Glutamatergic neuron (in vitro differentiated cells): Measurements from ENCODE around the gene SPINT2. TPM values are rescaled to one million over a fixed set of nuclear protein-coding genes. Genes with fewer than 3 reads are reported as not detected.
"Not testable (repeated sequence)": the region's sequence is repeated elsewhere in the genome, so short reads cannot be mapped to it uniquely, and the experiment has no call there.

Experiments used
- DNase-seq: peaks from one replicate; pipeline ENCODE4 v3.0.0; 2022
- H3K27ac Mint-ChIP-seq: one replicate; pipeline ENCODE4 v1.8.0; 2020; ENCODE audit warnings: mild to moderate bottlenecking, mixed read lengths, inconsistent platforms; ENCODE audit not compliant: unreplicated experiment
- H3K27me3 Mint-ChIP-seq: one replicate; pipeline ENCODE4 v1.8.0; 2020; ENCODE audit warnings: mild to moderate bottlenecking, moderate library complexity, mixed read lengths, inconsistent platforms; ENCODE audit not compliant: unreplicated experiment
- H3K36me3 Mint-ChIP-seq: one replicate; pipeline ENCODE4 v1.8.0; 2020; ENCODE audit warnings: mild to moderate bottlenecking, mixed read lengths, inconsistent platforms; ENCODE audit not compliant: unreplicated experiment
- H3K4me1 Mint-ChIP-seq: one replicate; pipeline ENCODE4 v1.8.0; 2020; ENCODE audit warnings: mild to moderate bottlenecking, low read depth, mixed read lengths, inconsistent platforms; ENCODE audit not compliant: unreplicated experiment
- H3K4me3 Mint-ChIP-seq: one replicate; pipeline ENCODE4 v1.8.0; 2020; ENCODE audit warnings: mild to moderate bottlenecking, mixed read lengths, inconsistent platforms; ENCODE audit not compliant: unreplicated experiment
- H3K9me3 Mint-ChIP-seq: one replicate; pipeline ENCODE4 v1.8.0; 2020; ENCODE audit warnings: mild to moderate bottlenecking, moderate library complexity, mixed read lengths, inconsistent platforms; ENCODE audit not compliant: unreplicated experiment
- total RNA-seq: library from RNA; stranded (reverse); fragmentation: NEBNext Ultra II Directional; extraction: Animal tissue kit (Norgen Biotek cat#: 25700); gene quantifications from one replicate; pipeline ENCODE4 v1.2.1, GENCODE V29; 2021; ENCODE audit not compliant: unreplicated experiment
- TF ChIP-seq, protein P1 (sequence below): fragments of 200-600 bp; sonication (generic); IDR thresholded peaks from one replicate; pipeline ENCODE4 v1.5.0; 2021; ENCODE audit not compliant: partially characterized antibody, unreplicated experiment

Gene SPINT2
- total RNA-seq, 1 donor from 2014 or later: 78.9 TPM

DNA sequence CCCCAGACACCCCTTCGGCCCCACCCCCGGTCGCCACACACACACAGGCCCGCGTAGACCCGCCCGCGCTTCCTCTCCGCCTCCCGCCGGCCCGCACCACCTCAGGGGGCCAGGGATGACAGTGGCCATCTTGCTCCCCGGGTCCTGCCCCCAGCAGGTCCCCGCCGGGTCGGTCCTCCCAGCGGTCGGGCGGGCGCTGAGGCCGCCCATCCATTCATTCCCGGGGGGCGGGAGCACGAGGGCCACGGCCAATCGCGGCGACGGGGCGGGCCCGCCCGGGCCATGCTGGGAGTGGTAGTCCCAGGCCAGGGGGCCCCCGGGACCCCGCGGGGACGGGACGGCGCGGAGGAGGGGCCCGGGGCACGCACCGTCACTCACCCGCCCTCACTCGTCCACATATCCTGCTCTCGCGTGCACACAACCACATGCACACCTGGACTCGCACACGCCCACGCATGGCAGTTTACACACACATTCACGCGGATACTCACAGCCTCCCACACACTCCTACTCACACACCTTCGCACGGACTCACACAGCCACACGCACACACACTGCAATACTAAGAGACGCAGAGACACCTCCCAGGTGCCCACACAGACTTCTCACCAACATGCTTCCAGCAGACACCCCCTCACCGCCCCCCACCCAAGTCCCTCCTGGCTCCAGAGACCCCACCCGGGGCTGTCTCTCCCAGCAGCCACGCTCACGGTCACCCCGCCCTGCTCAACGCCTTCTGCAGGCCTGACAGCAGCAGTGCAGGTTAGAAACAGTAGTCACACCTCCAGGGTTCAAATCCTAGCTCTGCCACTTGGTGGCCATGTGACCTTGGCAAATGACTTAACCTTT, 40.1 kb upstream of the SPINT2 start, which contains the start of gene DPF1:
Gene DPF1 (minus strand): TSS at position 209 of the 849 bp plus-strand sequence. CDS start 80 bp downstream, at position 129.
- peaks cover 10% of the 10 kb centered on the region for H3K9me3 Mint-ChIP-seq
- TF ChIP-seq, protein P1, sequence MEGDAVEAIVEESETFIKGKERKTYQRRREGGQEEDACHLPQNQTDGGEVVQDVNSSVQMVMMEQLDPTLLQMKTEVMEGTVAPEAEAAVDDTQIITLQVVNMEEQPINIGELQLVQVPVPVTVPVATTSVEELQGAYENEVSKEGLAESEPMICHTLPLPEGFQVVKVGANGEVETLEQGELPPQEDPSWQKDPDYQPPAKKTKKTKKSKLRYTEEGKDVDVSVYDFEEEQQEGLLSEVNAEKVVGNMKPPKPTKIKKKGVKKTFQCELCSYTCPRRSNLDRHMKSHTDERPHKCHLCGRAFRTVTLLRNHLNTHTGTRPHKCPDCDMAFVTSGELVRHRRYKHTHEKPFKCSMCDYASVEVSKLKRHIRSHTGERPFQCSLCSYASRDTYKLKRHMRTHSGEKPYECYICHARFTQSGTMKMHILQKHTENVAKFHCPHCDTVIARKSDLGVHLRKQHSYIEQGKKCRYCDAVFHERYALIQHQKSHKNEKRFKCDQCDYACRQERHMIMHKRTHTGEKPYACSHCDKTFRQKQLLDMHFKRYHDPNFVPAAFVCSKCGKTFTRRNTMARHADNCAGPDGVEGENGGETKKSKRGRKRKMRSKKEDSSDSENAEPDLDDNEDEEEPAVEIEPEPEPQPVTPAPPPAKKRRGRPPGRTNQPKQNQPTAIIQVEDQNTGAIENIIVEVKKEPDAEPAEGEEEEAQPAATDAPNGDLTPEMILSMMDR: peak; percentile 36
- H3K4me3 Mint-ChIP-seq: peak within 1 kb of the TSS; percentile 98
- H3K4me1 Mint-ChIP-seq: peaks cover 19% of the 10 kb centered on the region
- peak within 1 kb of the TSS; percentile 40 for H3K27ac Mint-ChIP-seq
- H3K27me3 Mint-ChIP-seq: peaks cover 13% of the 10 kb centered on the region
- peaks cover 8% of the 10 kb centered on the region for H3K36me3 Mint-ChIP-seq
- DNase-seq: peak; percentile 93

DNA sequence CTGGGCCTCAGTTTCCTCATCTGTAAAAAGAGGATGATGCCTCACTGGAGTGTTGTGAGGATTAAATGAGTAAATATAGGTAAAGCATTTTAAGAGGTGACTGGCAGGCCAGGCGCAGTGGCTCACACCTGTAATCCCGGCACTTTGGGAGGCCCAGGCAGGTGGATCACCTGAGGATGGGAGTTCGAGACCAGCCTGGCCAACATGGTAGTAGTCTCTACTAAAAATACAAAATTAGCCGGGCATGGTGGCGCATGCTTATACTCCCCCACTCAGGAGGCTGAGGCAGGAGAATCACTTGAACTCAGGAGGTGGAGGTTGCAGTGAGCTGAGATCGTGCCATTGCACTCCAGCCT, 39.5 kb upstream of the SPINT2 start:
- not testable (repeated sequence) for H3K27ac Mint-ChIP-seq, DNase-seq, H3K36me3 Mint-ChIP-seq
- Mint-ChIP-seq H3K4me1 (peaks cover 19% of the 10 kb centered on the region), H3K4me3 (peak overlapping the region; percentile 98), H3K27me3 (peaks cover 14% of the 10 kb centered on the region), H3K9me3 (peaks cover 11% of the 10 kb centered on the region)

DNA sequence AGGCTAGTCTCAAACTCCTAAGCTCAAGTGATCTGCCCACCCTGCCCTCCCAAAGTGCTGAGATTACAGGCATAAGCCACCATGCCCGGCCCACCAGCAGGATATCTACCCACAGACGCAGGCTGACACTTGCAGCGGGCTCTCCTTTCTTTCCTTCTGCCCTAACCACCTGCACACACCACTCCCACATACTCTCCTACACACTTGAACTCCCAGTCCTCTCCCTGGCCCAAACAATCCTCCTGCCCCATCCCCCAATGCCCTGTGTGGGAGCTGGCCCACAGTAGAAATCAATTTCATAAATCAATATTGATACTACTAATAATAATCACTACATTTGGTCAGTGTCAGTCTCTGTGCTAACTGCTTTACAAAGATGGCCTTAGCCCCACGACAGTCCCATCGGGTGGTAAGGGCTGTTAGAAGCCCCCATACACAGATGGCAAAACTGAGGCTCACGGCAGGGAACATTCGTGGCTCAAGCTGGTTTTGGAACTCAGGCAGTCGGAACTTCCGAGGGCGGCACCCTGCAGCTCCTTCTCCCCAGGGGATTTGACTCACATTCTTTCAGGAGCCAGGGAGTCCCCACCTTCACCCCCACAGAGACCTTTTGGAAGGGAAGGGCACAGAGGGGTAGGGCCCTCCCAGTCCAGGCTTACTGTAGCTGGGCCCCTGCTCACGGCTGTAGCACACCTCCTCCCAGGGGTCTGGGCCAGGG, 36.9 kb upstream of the SPINT2 start:
- peaks cover 13% of the 10 kb centered on the region for H3K9me3 Mint-ChIP-seq
- H3K27me3 Mint-ChIP-seq: peaks cover 19% of the 10 kb centered on the region
- H3K4me3 Mint-ChIP-seq: peak overlapping the region; percentile 71
- H3K27ac Mint-ChIP-seq: peak overlapping the region; percentile 8
- peaks cover 8% of the 10 kb centered on the region for H3K36me3 Mint-ChIP-seq
- no peak for DNase-seq
- TF ChIP-seq, protein P1: no peak
- peaks cover 19% of the 10 kb centered on the region for H3K4me1 Mint-ChIP-seq

DNA sequence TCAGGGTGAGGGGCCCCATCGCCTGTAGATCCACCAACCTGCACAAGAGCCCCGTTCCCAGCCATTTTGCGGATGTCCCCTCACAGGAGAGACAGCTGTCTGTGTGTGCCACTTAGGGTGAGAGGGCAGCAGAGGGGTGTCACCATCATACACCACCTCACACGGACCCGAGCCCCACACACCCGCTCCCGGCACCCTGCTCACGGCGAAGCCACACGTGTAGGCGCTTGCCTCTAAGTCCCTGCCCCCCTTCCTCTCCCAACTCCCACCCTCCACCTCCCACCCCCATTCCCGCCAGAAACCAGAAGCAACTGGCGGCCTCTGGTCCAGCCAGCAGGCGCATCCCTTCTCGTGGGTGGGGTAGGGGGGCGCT, 36.4 kb upstream of the SPINT2 start:
- peak overlapping the region; percentile 71 for H3K4me3 Mint-ChIP-seq
- DNase-seq: no peak
- TF ChIP-seq, protein P1: no peak

DNA sequence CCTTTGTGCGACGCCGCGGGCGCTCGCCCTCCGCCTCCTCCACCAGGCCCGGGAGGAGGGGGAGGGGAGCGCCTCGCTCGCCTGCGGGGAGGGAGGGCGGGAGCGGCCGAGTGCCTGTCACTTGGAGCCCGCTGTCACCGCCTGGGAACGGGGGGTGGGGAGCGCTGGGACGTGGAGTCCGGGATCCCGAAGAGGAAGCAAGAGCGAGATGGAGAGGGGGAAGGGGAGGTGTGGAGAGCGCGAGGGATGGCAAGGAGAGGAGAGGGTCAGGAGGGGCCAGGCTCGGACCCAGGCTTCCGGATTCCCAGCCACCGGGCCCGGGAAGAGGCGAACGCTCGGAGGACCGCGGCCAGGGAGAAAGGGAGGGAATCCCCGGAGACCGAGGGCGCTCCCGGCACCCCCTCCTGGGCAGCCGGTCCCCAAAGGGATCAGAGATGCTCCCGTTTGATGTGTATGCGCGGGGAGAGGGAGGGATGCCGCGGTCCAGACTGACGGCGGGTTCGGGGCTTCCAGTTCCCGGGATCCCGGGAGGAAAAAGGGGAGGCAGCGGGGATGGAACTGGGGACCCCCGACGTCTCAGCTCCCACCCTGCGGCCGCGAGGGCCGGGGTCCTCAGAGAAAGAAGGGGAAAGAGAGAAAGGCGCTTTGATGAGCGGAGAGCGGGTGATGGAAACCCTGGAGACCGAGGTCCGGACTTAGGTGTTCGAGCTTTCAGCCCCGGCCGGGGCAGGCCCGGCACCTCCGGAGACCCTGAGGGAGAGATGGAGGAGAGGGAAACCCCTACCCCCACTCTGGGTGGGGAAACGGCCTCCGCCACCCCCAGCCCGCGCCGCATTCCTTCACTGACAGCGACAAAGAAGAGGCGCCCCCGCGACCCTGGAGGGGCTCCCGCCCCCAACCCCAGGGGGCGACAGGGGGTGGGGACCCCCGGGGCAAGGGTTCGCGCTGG, 35.6 kb upstream of the SPINT2 start:
- Mint-ChIP-seq H3K27ac (no peak overlapping the region), H3K36me3 (no peaks in the 10 kb centered on the region), H3K9me3 (peaks cover 9% of the 10 kb centered on the region), H3K4me3 (peak overlapping the region; percentile 88), H3K27me3 (peaks cover 12% of the 10 kb centered on the region), H3K4me1 (peaks cover 11% of the 10 kb centered on the region)
- peak; percentile 86 for DNase-seq
- TF ChIP-seq, protein P1: no peak

More for the DNA sequence above, 36.4 kb upstream of the SPINT2 start:
- H3K9me3 Mint-ChIP-seq: peaks cover 11% of the 10 kb centered on the region
- peaks cover 7% of the 10 kb centered on the region for H3K36me3 Mint-ChIP-seq
- H3K27me3 Mint-ChIP-seq: peaks cover 17% of the 10 kb centered on the region
- H3K4me1 Mint-ChIP-seq: peaks cover 16% of the 10 kb centered on the region
- H3K27ac Mint-ChIP-seq: peak overlapping the region; percentile 8
